ENCODE results near the gene DYNC1I1.

Gene DYNC1I1

GRCh38 chr7:95919556-95919955 lies 147.2 kb downstream of the DYNC1I1 start:
- Mint-ChIP-seq H3K27ac (no peak overlapping the region), H3K36me3 (ENCODE audit: low read depth) (no peaks in the 10 kb centered on the region), H3K4me3 (no peak overlapping the region), H3K4me1 (peaks cover 11% of the 10 kb centered on the region), H3K9me3 (no peaks in the 10 kb centered on the region), H3K27me3 (ENCODE audit: low read depth) (peaks cover 32% of the 10 kb centered on the region)
- peak; percentile 22 to 40 (median 39) for TF ChIP-seq CTCF (IDR thresholded peaks at IDR 0.05; ENCODE audit: unreplicated experiment in 3 of 3)

GRCh38 chr7:95921543-95921942 lies 149.2 kb downstream of the DYNC1I1 start:
- TF ChIP-seq CTCF (IDR thresholded peaks at IDR 0.05; ENCODE audit: unreplicated experiment in 3 of 3) = no peak
- Mint-ChIP-seq H3K4me3 (no peak overlapping the region), H3K27ac (no peak overlapping the region), H3K4me1 (peaks cover 17% of the 10 kb centered on the region), H3K27me3 (ENCODE audit: low read depth) (peaks cover 14% of the 10 kb centered on the region), H3K9me3 (no peaks in the 10 kb centered on the region), H3K36me3 (ENCODE audit: low read depth) (no peaks in the 10 kb centered on the region)

- Mint-ChIP-seq H3K9me3 (no peaks in the 10 kb centered on the region), H3K27ac (no peak overlapping the region), H3K4me3 (no peak overlapping the region), H3K36me3 (ENCODE audit: low read depth) (no peaks in the 10 kb centered on the region), H3K27me3 (ENCODE audit: low read depth) (peaks cover 12% of the 10 kb centered on the region), H3K4me1 (peaks cover 17% of the 10 kb centered on the region)
- TF ChIP-seq CTCF (IDR thresholded peaks at IDR 0.05; ENCODE audit: unreplicated experiment in 3 of 3) = no peak
Observed at GRCh38 chr7:95922191-95922590, 149.8 kb downstream of the DYNC1I1 start.

GRCh38 chr7:95925236-95925635 lies 152.9 kb downstream of the DYNC1I1 start:
- TF ChIP-seq CTCF (IDR thresholded peaks at IDR 0.05; ENCODE audit: unreplicated experiment in 3 of 3) = no peak
- Mint-ChIP-seq H3K4me1 (peaks cover 6% of the 10 kb centered on the region), H3K9me3 (no peaks in the 10 kb centered on the region), H3K4me3 (no peak overlapping the region), H3K36me3 (ENCODE audit: low read depth) (no peaks in the 10 kb centered on the region), H3K27me3 (ENCODE audit: low read depth) (peaks cover under 1% of the 10 kb centered on the region), H3K27ac (no peak overlapping the region)

GRCh38 chr7:95925971-95926370 lies 153.6 kb downstream of the DYNC1I1 start:
- no peak for TF ChIP-seq CTCF (IDR thresholded peaks at IDR 0.05; ENCODE audit: unreplicated experiment in 3 of 3)

GRCh38 chr7:95927756-95928155 lies 155.4 kb downstream of the DYNC1I1 start:
- no peak overlapping the region for H3K27ac Mint-ChIP-seq
- no peaks in the 10 kb centered on the region for H3K27me3 Mint-ChIP-seq (ENCODE audit: low read depth)
- no peak overlapping the region for H3K4me3 Mint-ChIP-seq
- H3K4me1 Mint-ChIP-seq = peaks cover 6% of the 10 kb centered on the region
- H3K9me3 Mint-ChIP-seq = no peaks in the 10 kb centered on the region
- no peak for TF ChIP-seq CTCF (IDR thresholded peaks at IDR 0.05; ENCODE audit: unreplicated experiment in 3 of 3)
- no peaks in the 10 kb centered on the region for H3K36me3 Mint-ChIP-seq (ENCODE audit: low read depth)

More at GRCh38 chr7:95925971-95926370, 153.6 kb downstream of the DYNC1I1 start:
- Mint-ChIP-seq H3K9me3 (no peaks in the 10 kb centered on the region), H3K4me1 (peaks cover 6% of the 10 kb centered on the region), H3K36me3 (ENCODE audit: low read depth) (no peaks in the 10 kb centered on the region), H3K4me3 (no peak overlapping the region), H3K27me3 (ENCODE audit: low read depth) (no peaks in the 10 kb centered on the region), H3K27ac (no peak overlapping the region)
